GM12878 (cell line): ENCODE results near the gene ERP27. TPM values are rescaled to one million over a fixed set of nuclear protein-coding genes. Genes with fewer than 3 reads are reported as not detected.

Experiments used
- ATAC-seq: fragments of 200-7000 bp; cut with Tn5 transposase; 3 replicates; pipeline ENCODE4 v1.9.1; 2020; ENCODE audit warnings: mild to moderate bottlenecking, moderate library complexity
- BruUV-seq: library from RNA; stranded (reverse); fragments of 400-500 nt; replicated peaks from 2 replicates; lab custom pipeline; 2021; lab: Mats Ljungman, UMichigan
- CTCF ChIA-PET: fragments of 300-600 bp; sonication (Branson Sonifier 250); formaldehyde crosslinking; extraction: SDS; loops from one replicate; lab custom pipeline; 2021; ENCODE audit warnings: inconsistent platforms; lab: Yijun Ruan, JAX
- POLR2A ChIA-PET: fragments of 350-600 bp; formaldehyde crosslinking; extraction: SDS; loops from one replicate; lab custom pipeline; 2021; ENCODE audit warnings: inconsistent platforms; lab: Charles Lee
- RAD21 ChIA-PET: fragments of 300-600 bp; sonication (Branson Sonifier 250); formaldehyde crosslinking; loops from one replicate; lab custom pipeline; 2023; ENCODE audit warnings: antibody characterized with exemption; ENCODE audit not compliant: unreplicated experiment; lab: Charles Lee
- SMC1A ChIA-PET: fragments of 300-600 bp; sonication (Branson Sonifier 250); formaldehyde crosslinking; loops from one replicate; lab custom pipeline; 2023; ENCODE audit not compliant: unreplicated experiment, uncharacterized antibody; lab: Charles Lee
- DNase-seq: peaks from one replicate; pipeline ENCODE4 v3.0.0-alpha.2; 2011; ENCODE audit warnings: low read depth, low spot score
- FAIRE-seq: peaks from 3 replicates; lab custom pipeline; 2011; peaks lifted over from hg19 to GRCh38; lab: Jason Lieb, UNC
- H2AFZ ChIP-seq: 2 replicates; pipeline ENCODE4 v1.6.0; 2011; ENCODE audit warnings: low read depth, low read length, control low read depth; ENCODE audit not compliant: control insufficient read depth
- H3K27ac ChIP-seq: 2 replicates; pipeline ENCODE4 v1.5.1; 2011; ENCODE audit warnings: control low read depth; ENCODE audit not compliant: control insufficient read depth, insufficient read depth
- H3K27me3 ChIP-seq, 2 experiments: replicated peaks in 1 of 2; 2 replicates each; pipeline versions ENCODE4 v1.6.0 to v1.6.1; 2011; ENCODE audit warnings: low read length in 1 of 2; ENCODE audit not compliant: control insufficient read depth in 2 of 2, insufficient read depth in 2 of 2
- H3K36me3 ChIP-seq, 2 experiments: 2 replicates each; pipeline ENCODE4 v1.5.1; 2011; ENCODE audit warnings: low read length in 1 of 2; ENCODE audit not compliant: control insufficient read depth in 2 of 2, insufficient read depth in 2 of 2
- H3K4me1 ChIP-seq: 2 replicates; pipeline ENCODE4 v1.6.1; 2011; ENCODE audit warnings: mild to moderate bottlenecking, low read length, moderate library complexity, mixed read lengths; ENCODE audit not compliant: control insufficient read depth, insufficient read depth
- H3K4me2 ChIP-seq: 2 replicates; pipeline ENCODE4 v1.6.0; 2011; ENCODE audit warnings: control low read depth; ENCODE audit not compliant: control insufficient read depth, insufficient read depth
- H3K4me3 ChIP-seq: fragments of 200-600 bp; sonication (generic); 2 replicates; pipeline ENCODE4 v1.5.1; 2016
- H3K79me2 ChIP-seq: 2 replicates; pipeline ENCODE4 v1.6.0; 2011; ENCODE audit warnings: low read length; ENCODE audit not compliant: control insufficient read depth, insufficient read depth
- H3K9ac ChIP-seq: 2 replicates; pipeline ENCODE4 v1.8.0; 2011; ENCODE audit warnings: low read length, control low read depth, mixed read lengths; ENCODE audit not compliant: control insufficient read depth, insufficient read depth
- H3K9me3 ChIP-seq: replicated peaks from 3 replicates; pipeline ENCODE4 v1.5.1; 2011; ENCODE audit warnings: mild to moderate bottlenecking, low read length; ENCODE audit not compliant: control insufficient read depth, insufficient read depth
- H4K20me1 ChIP-seq: 2 replicates; pipeline ENCODE4 v1.6.0; 2011; ENCODE audit not compliant: control insufficient read depth, insufficient read depth
- CBFB ChIP-seq: IDR thresholded peaks from 2 replicates; pipeline ENCODE4 v1.6.1; 2016; ENCODE audit warnings: antibody characterized with exemption, low read depth
- CHD4 ChIP-seq: fragments of 200-600 bp; sonication (generic); IDR thresholded peaks from 2 replicates; pipeline ENCODE4 v1.6.1; 2016; ENCODE audit warnings: mild to moderate bottlenecking
- EP300 ChIP-seq, 2 experiments: fragments of 150-350 bp in 1 of 2; IDR thresholded peaks; 2 replicates each; pipeline ENCODE4 v1.6.1; 2011 to 2012; ENCODE audit warnings: low read depth in 2 of 2, low read length in 2 of 2, borderline replicate concordance in 1 of 2, improper control_type of control experiment in 1 of 2, inconsistent platforms in 1 of 2; ENCODE audit not compliant: control insufficient read depth in 1 of 2
- FOXK2 ChIP-seq: fragments of 450-650 bp; IDR thresholded peaks from 2 replicates; pipeline ENCODE4 v1.6.1; 2017; ENCODE audit warnings: mild to moderate bottlenecking, moderate library complexity
- KDM1A ChIP-seq: fragments of 200-600 bp; sonication (generic); IDR thresholded peaks from 2 replicates; pipeline ENCODE4 v1.6.1; 2016; ENCODE audit warnings: borderline replicate concordance
- MEF2B ChIP-seq: fragments of 450-650 bp; IDR thresholded peaks from 2 replicates; pipeline ENCODE4 v1.6.1; 2018; ENCODE audit warnings: mild to moderate bottlenecking, moderate library complexity; ENCODE audit not compliant: partially characterized antibody, poor library complexity, severe bottlenecking
- MTA2 ChIP-seq: fragments of 450-650 bp; IDR thresholded peaks from 2 replicates; pipeline ENCODE4 v1.6.1; 2016; ENCODE audit warnings: low read depth, mild to moderate bottlenecking, moderate library complexity
- RAD21 ChIP-seq: IDR thresholded peaks from 2 replicates; pipeline ENCODE4 v1.6.1; 2011; ENCODE audit warnings: mild to moderate bottlenecking, low read depth, low read length, moderate library complexity; ENCODE audit not compliant: insufficient read depth
- SKIL ChIP-seq: fragments of 450-650 bp; IDR thresholded peaks from 2 replicates; pipeline ENCODE4 v1.6.1; 2017; ENCODE audit warnings: mild to moderate bottlenecking, low read depth, inconsistent platforms; ENCODE audit not compliant: poor library complexity, severe bottlenecking
- SMAD1 ChIP-seq: fragments of 450-650 bp; IDR thresholded peaks from 2 replicates; pipeline ENCODE4 v1.6.1; 2018; ENCODE audit warnings: mild to moderate bottlenecking, low read depth; ENCODE audit not compliant: partially characterized antibody
- TBL1XR1 ChIP-seq: IDR thresholded peaks from 2 replicates; pipeline ENCODE4 v1.6.1; 2012; ENCODE audit warnings: low read depth, low read length, improper control_type of control experiment
- ZNF24 ChIP-seq: fragments of 450-650 bp; IDR thresholded peaks from 2 replicates; pipeline ENCODE4 v1.6.1; 2017; ENCODE audit warnings: antibody characterized with exemption, mild to moderate bottlenecking
- WGBS: methylation state at CpG from one replicate; pipeline ENCODE4 v1.1.6; 2016; ENCODE audit warnings: low lambda C conversion rate; ENCODE audit not compliant: insufficient replicate concordance, insufficient coverage; ENCODE audit errors: missing lambda C conversion rate; 5-methylcytosine and 5-hydroxymethylcytosine counted together
- in situ Hi-C: fragments of 300-500 bp; cut with MboI; formaldehyde crosslinking; loops from 9 replicates; pipeline ENCODE4 v1.14.3; 2018; ENCODE audit warnings: mixed read lengths
- intact Hi-C: fragments of 100-400 bp; cut with micrococcal nuclease; formaldehyde crosslinking; loops from one replicate; pipeline ENCODE4 v1.14.2; 2022; ENCODE audit not compliant: unreplicated experiment
- polyA plus RNA-seq, 11 experiments: library from polyadenylated mRNA; depleted of rRNA in 4 of 11; unstranded in 6 of 11; stranded (reverse) in 5 of 11; fragments of >200 nt; fragmentation: Nextera tagmentation in 4 of 11; fragmentation: Illumina TruSeq in 1 of 11; extraction: Ambion mirVana in 4 of 11; extraction: Trizol in 1 of 11; gene quantifications; 1 replicate in 1 of 11; 2 replicates in 10 of 11; pipeline versions ENCODE4 v1.2.1 to v1.2.3, GENCODE V29; 2011 to 2016; ENCODE audit warnings: inconsistent platforms in 2 of 11, missing spikeins in 2 of 11, low read depth in 1 of 11
- total RNA-seq, 4 experiments: library from RNA; depleted of rRNA in 3 of 4; stranded (reverse); fragments of >200 nt in 3 of 4; fragmentation: Illumina TruSeq in 1 of 4; extraction: Trizol in 1 of 4; gene quantifications; 2 replicates each; pipeline versions ENCODE4 v1.2.1 to v1.2.3, GENCODE V29; 2013 to 2021
- TF ChIP-seq, protein P1 (sequence below): fragments of 450-650 bp; formaldehyde crosslinking; IDR thresholded peaks from 2 replicates; pipeline ENCODE4 v1.5.0; 2022; ENCODE audit warnings: mild to moderate bottlenecking, missing genetic modification characterization

ERP27 gene
- total and polyA plus RNA-seq, 10 of the 15 experiments (the other 5 are each of a cell fraction or from before 2014, with no cell fraction given): 0.91 to 2.4 (median 1.4) TPM

GRCh38 chr12:14956024-14956891 is 17.9 kb upstream of the ERP27 start:
- peaks cover 29% of the 10 kb centered on the region for H3K4me1 ChIP-seq
- no peaks in the 10 kb centered on the region for H3K9me3 ChIP-seq
- in situ Hi-C loops (loop anchor here (10.0 to 25.0 kb wide), 3 partner anchors 181 to 569 kb away; a partner anchor contains a TSS), intact Hi-C loops (loop anchor here (5.0 to 10.0 kb wide), 3 partner anchors 341 to 829 kb away; partner anchors contain the start of gene EPS8)
- H3K27ac ChIP-seq: peak overlapping the region; percentile 94
- H2AFZ ChIP-seq: peak overlapping the region; percentile 48
- under 1% methylated on average over 9 of the region's 9 CpGs for WGBS
- no peaks in the 10 kb centered on the region; a peak in 1 of 4 replicates for H3K36me3 ChIP-seq
- ChIA-PET CTCF (interaction anchor here (1.0 to 2.1 kb wide), 2 partner anchors 10 to 39 kb away, joined by 5 read pairs; no protein-coding TSS in a partner anchor), RAD21 (interaction anchor here (0.9 to 4.4 kb wide), 4 partner anchors 8 to 185 kb away, joined by 3 to 24 read pairs (median 4); a partner anchor contains a TSS), POLR2A (interaction anchor here (0.8 to 1.2 kb wide), 3 partner anchors 24 to 186 kb away, joined by 3 to 4 read pairs (median 3); a partner anchor contains a TSS), SMC1A (interaction anchor here (1.1 to 4.5 kb wide), 8 partner anchors 8 to 776 kb away, joined by 3 to 33 read pairs (median 4); partner anchors contain the start of gene ERP27)
- H3K4me3 ChIP-seq: peak overlapping the region; percentile 80
- ATAC-seq (peak; percentile 50), DNase-seq (peak; percentile 76), FAIRE-seq (peak; percentile 47)
- peaks cover 100% of the 10 kb centered on the region for H3K79me2 ChIP-seq
- no peaks in the 10 kb centered on the region for H3K27me3 ChIP-seq
- peak overlapping the region; percentile 97 for H3K9ac ChIP-seq
- no peaks in the 10 kb centered on the region for H4K20me1 ChIP-seq
- BruUV-seq: no TSS peak
- H3K4me2 ChIP-seq: peak overlapping the region; percentile 85
- TF ChIP-seq EP300 (IDR thresholded peaks at IDR 0.05; ENCODE audit: borderline replicate concordance in 1 of 2, control insufficient read depth in 1 of 2, low read depth in 2 of 2, low read length in 2 of 2): peak; percentile 40 to 62; a peak in 2 of 4 replicates
- TF ChIP-seq KDM1A: no peak
- TF ChIP-seq ZNF24: peak; percentile 24; the same call in 1 of the 2 replicates
- TF ChIP-seq TBL1XR1: no peak
- TF ChIP-seq RAD21: no peak
- TF ChIP-seq MEF2B: peak; percentile 38
- TF ChIP-seq SMAD1: no peak
- TF ChIP-seq MTA2: peak; percentile 95
- TF ChIP-seq CHD4: no peak
- TF ChIP-seq CBFB: no peak
- TF ChIP-seq, protein P1, sequence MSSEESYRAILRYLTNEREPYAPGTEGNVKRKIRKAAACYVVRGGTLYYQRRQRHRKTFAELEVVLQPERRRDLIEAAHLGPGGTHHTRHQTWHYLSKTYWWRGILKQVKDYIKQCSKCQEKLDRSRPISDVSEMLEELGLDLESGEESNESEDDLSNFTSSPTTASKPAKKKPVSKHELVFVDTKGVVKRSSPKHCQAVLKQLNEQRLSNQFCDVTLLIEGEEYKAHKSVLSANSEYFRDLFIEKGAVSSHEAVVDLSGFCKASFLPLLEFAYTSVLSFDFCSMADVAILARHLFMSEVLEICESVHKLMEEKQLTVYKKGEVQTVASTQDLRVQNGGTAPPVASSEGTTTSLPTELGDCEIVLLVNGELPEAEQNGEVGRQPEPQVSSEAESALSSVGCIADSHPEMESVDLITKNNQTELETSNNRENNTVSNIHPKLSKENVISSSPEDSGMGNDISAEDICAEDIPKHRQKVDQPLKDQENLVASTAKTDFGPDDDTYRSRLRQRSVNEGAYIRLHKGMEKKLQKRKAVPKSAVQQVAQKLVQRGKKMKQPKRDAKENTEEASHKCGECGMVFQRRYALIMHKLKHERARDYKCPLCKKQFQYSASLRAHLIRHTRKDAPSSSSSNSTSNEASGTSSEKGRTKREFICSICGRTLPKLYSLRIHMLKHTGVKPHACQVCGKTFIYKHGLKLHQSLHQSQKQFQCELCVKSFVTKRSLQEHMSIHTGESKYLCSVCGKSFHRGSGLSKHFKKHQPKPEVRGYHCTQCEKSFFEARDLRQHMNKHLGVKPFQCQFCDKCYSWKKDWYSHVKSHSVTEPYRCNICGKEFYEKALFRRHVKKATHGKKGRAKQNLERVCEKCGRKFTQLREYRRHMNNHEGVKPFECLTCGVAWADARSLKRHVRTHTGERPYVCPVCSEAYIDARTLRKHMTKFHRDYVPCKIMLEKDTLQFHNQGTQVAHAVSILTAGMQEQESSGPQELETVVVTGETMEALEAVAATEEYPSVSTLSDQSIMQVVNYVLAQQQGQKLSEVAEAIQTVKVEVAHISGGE (CRISPR knock-in tag): no peak
- TF ChIP-seq SKIL: no peak
- no peak for TF ChIP-seq FOXK2
